HCEC 1CT (cell line): ENCODE results near the gene KHDC4.
"Not testable (repeated sequence)": the region's sequence is repeated elsewhere in the genome, so short reads cannot be mapped to it uniquely, and the experiment has no call there.

Experiments used
- DNase-seq: peaks from one replicate; pipeline ENCODE4 v3.0.0-alpha.2; 2017

The KHDC4 gene

GRCh38 chr1:155897746-155898145 is 36.5 kb downstream of the KHDC4 start:
- no peak for DNase-seq

- not testable (repeated sequence) for DNase-seq
Measured at GRCh38 chr1:155896476-155896875, 37.7 kb downstream of the KHDC4 start.

- not testable (repeated sequence) for DNase-seq
Measured at GRCh38 chr1:155895617-155896016, 38.6 kb downstream of the KHDC4 start.

- DNase-seq, result peak; percentile 88
Measured at GRCh38 chr1:155893389-155894142, 40.6 kb downstream of the KHDC4 start.

- peak; percentile 85 for DNase-seq
Measured at GRCh38 chr1:155892796-155893195, 41.4 kb downstream of the KHDC4 start.

- no peak for DNase-seq
Measured at GRCh38 chr1:155890251-155890650, 44.0 kb downstream of the KHDC4 start.

GRCh38 chr1:155889566-155889965 is 44.6 kb downstream of the KHDC4 start:
- peak; percentile 5 for DNase-seq

- DNase-seq, result no peak
Measured at GRCh38 chr1:155888481-155888880, 45.7 kb downstream of the KHDC4 start.

GRCh38 chr1:155884982-155885381 is 49.2 kb downstream of the KHDC4 start:
- no peak for DNase-seq

- DNase-seq, result no peak
Measured at GRCh38 chr1:155884031-155884960, 49.9 kb downstream of the KHDC4 start.

GRCh38 chr1:155882766-155883165 is 51.4 kb downstream of the KHDC4 start:
- no peak for DNase-seq

GRCh38 chr1:155882235-155882634 is 52.0 kb downstream of the KHDC4 start:
- no peak for DNase-seq

- DNase-seq, result no peak
Measured at GRCh38 chr1:155880950-155881349, 53.3 kb downstream of the KHDC4 start.

GRCh38 chr1:155880251-155880650 is 54.0 kb downstream of the KHDC4 start:
- DNase-seq, result no peak

- no peak for DNase-seq
Measured at GRCh38 chr1:155877945-155878344, 56.3 kb downstream of the KHDC4 start.

GRCh38 chr1:155873860-155874259 is 60.4 kb downstream of the KHDC4 start:
- DNase-seq, result no peak

- DNase-seq, result no peak
Measured at GRCh38 chr1:155872527-155872926, 61.7 kb downstream of the KHDC4 start.

GRCh38 chr1:155871390-155871789 is 62.8 kb downstream of the KHDC4 start:
- no peak for DNase-seq

GRCh38 chr1:155867766-155868165 is 66.4 kb downstream of the KHDC4 start:
- no peak for DNase-seq

GRCh38 chr1:155864393-155864792 is 69.8 kb downstream of the KHDC4 start:
- peak; percentile 72 for DNase-seq
